Measurements from ENCODE around the gene LRRC41.

- TF ChIP-seq CTCF (conservative IDR thresholded peaks at IDR 0.05 in 1 of 2, IDR thresholded peaks at IDR 0.05 in 1 of 2; ENCODE audit: low read depth in 1 of 2, low read length in 2 of 2) (no peak), EZH2 (IDR thresholded peaks at IDR 0.05; ENCODE audit: low read length, missing control alignments) (no peak)
These were observed 39.9 kb upstream of the LRRC41 start for GRCh38 chr1:46343351-46343695.
